ENCODE measurements around the gene OR2C3.

OR2C3 gene

DNA sequence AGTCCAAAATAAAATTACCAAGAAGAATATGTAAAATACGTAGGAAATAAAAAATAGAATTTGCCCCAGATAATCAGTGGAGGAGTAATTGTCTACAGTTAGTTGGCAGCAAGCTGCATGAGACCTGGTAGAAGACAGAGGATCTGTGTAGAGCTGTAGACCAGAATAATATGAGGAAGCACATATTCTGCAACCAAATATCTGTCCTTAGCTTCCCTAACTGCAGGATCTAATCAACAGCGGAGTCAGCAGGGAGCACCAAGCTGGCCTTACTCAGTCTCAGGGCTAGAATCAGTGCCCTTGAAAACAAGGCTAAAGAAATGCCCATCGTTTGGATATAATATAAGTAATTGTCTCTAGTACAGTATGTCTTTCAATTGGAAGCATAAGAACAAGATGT lies 6.6 kb upstream of the OR2C3 start:
- H3K9me2 ChIP-seq (replicated peaks; ENCODE audit: low read depth, low read length): no peaks in the 10 kb centered on the region
- no peaks in the 10 kb centered on the region for H3K27me3 ChIP-seq (ENCODE audit: insufficient read depth, low read length, poor library complexity, severe bottlenecking)
- H3K4me3 ChIP-seq (ENCODE audit: low read length, poor library complexity, severe bottlenecking): no peak overlapping the region
- H3K9me3 ChIP-seq (ENCODE audit: insufficient read depth, low read depth, low read length): no peaks in the 10 kb centered on the region
- peak overlapping the region; percentile 40; the same call in 1 of the 2 replicates for H2AFZ ChIP-seq (ENCODE audit: low read length)
- no peak for TF ChIP-seq EZH2phosphoT487 (IDR thresholded peaks at IDR 0.05; ENCODE audit: borderline replicate concordance)
- no peak for TF ChIP-seq CTCF (conservative IDR thresholded peaks at IDR 0.05; ENCODE audit: low read length)
- no peaks in the 10 kb centered on the region for H4K20me1 ChIP-seq (ENCODE audit: insufficient read depth, low read length, poor library complexity, severe bottlenecking)
- H3F3A ChIP-seq (ENCODE audit: low read depth): no peaks in the 10 kb centered on the region
- no peaks in the 10 kb centered on the region for H3K79me2 ChIP-seq (ENCODE audit: insufficient read depth, low read length)
- H3K4me2 ChIP-seq (ENCODE audit: low read depth, low read length, poor library complexity, severe bottlenecking): no peak overlapping the region
- H3K4me1 ChIP-seq (ENCODE audit: insufficient read depth, low read length, poor library complexity, severe bottlenecking): peaks cover 79% of the 10 kb centered on the region
- no peaks in the 10 kb centered on the region for H3K36me3 ChIP-seq (ENCODE audit: insufficient read depth, low read length)
- H3K9ac ChIP-seq (ENCODE audit: low read depth, low read length, poor library complexity, severe bottlenecking): peak overlapping the region; percentile 7

DNA sequence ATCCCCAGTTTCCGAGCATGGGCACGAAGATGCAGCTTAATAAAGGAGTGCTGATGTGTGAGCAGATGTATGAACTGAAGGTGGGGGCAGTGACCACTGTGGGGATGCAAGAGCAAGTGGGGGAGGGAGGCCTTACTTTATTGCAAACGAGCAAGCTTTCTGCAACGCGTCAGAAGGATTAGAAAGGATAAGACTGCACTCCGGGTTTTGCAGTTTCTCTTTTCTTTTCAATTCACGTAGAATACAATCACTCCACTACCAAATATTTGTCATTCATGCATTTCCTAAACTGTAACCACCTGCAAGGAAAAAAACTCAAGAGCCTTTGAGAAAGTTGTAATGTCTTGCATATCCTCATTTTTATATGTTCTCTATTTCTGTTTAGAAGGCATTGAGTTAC lies 4.3 kb upstream of the OR2C3 start:
- H2AFZ ChIP-seq (ENCODE audit: low read length): peak overlapping the region; percentile 71
- no peaks in the 10 kb centered on the region for H3K36me3 ChIP-seq (ENCODE audit: insufficient read depth, low read length)
- no peaks in the 10 kb centered on the region for H3K79me2 ChIP-seq (ENCODE audit: insufficient read depth, low read length)
- H3K4me1 ChIP-seq (ENCODE audit: insufficient read depth, low read length, poor library complexity, severe bottlenecking): peaks cover 66% of the 10 kb centered on the region
- H3K9me3 ChIP-seq (ENCODE audit: insufficient read depth, low read depth, low read length): 0 out of 2 replicates have a peak, but pooled peaks cover 6% of the 10 kb centered on the region
- TF ChIP-seq EZH2phosphoT487 (IDR thresholded peaks at IDR 0.05; ENCODE audit: borderline replicate concordance) (no peak), CTCF (conservative IDR thresholded peaks at IDR 0.05; ENCODE audit: low read length) (no peak)
- H3K9ac ChIP-seq (ENCODE audit: low read depth, low read length, poor library complexity, severe bottlenecking): peak overlapping the region; percentile 48
- H3K4me3 ChIP-seq (ENCODE audit: low read length, poor library complexity, severe bottlenecking): peak overlapping the region; percentile 56
- H3K4me2 ChIP-seq (ENCODE audit: low read depth, low read length, poor library complexity, severe bottlenecking): peak overlapping the region; percentile 73
- H3K27me3 ChIP-seq (ENCODE audit: insufficient read depth, low read length, poor library complexity, severe bottlenecking): no peaks in the 10 kb centered on the region
- no peaks in the 10 kb centered on the region for H3K9me2 ChIP-seq (replicated peaks; ENCODE audit: low read depth, low read length)
- H4K20me1 ChIP-seq (ENCODE audit: insufficient read depth, low read length, poor library complexity, severe bottlenecking): no peaks in the 10 kb centered on the region
- no peaks in the 10 kb centered on the region for H3F3A ChIP-seq (ENCODE audit: low read depth)

- peaks cover 54% of the 10 kb centered on the region for H3K4me1 ChIP-seq (ENCODE audit: insufficient read depth, low read length, poor library complexity, severe bottlenecking)
- no peaks in the 10 kb centered on the region for H3K27me3 ChIP-seq (ENCODE audit: insufficient read depth, low read length, poor library complexity, severe bottlenecking)
- H3K4me3 ChIP-seq (ENCODE audit: low read length, poor library complexity, severe bottlenecking): no peak overlapping the region
- peak overlapping the region; percentile 73 for H3K4me2 ChIP-seq (ENCODE audit: low read depth, low read length, poor library complexity, severe bottlenecking)
- H3K79me2 ChIP-seq (ENCODE audit: insufficient read depth, low read length): no peaks in the 10 kb centered on the region
- TF ChIP-seq EZH2phosphoT487 (IDR thresholded peaks at IDR 0.05; ENCODE audit: borderline replicate concordance): no peak
- no peak for TF ChIP-seq CTCF (conservative IDR thresholded peaks at IDR 0.05; ENCODE audit: low read length)
- H3K9me3 ChIP-seq (ENCODE audit: insufficient read depth, low read depth, low read length): 0 out of 2 replicates have a peak, but pooled peaks cover 6% of the 10 kb centered on the region
- no peak overlapping the region for H2AFZ ChIP-seq (ENCODE audit: low read length)
- H3K36me3 ChIP-seq (ENCODE audit: insufficient read depth, low read length): no peaks in the 10 kb centered on the region
- H3K9me2 ChIP-seq (replicated peaks; ENCODE audit: low read depth, low read length): no peaks in the 10 kb centered on the region
- H3F3A ChIP-seq (ENCODE audit: low read depth): no peaks in the 10 kb centered on the region
- no peaks in the 10 kb centered on the region for H4K20me1 ChIP-seq (ENCODE audit: insufficient read depth, low read length, poor library complexity, severe bottlenecking)
- peak overlapping the region; percentile 48 for H3K9ac ChIP-seq (ENCODE audit: low read depth, low read length, poor library complexity, severe bottlenecking)
These were observed 3.0 kb upstream of the OR2C3 start for GRCh38 chr1:247539215-247539614.

Measured in Loucy (cell line).